IPS DF 4.7 (cell line): Measurements from ENCODE around the gene TBC1D2B.

Source experiments
- DNase-seq: peaks from one replicate; pipeline ENCODE4 v3.0.0-alpha.2; 2013; ENCODE audit warnings: low spot score; ENCODE audit errors: extremely low read depth

Gene TBC1D2B

DNA sequence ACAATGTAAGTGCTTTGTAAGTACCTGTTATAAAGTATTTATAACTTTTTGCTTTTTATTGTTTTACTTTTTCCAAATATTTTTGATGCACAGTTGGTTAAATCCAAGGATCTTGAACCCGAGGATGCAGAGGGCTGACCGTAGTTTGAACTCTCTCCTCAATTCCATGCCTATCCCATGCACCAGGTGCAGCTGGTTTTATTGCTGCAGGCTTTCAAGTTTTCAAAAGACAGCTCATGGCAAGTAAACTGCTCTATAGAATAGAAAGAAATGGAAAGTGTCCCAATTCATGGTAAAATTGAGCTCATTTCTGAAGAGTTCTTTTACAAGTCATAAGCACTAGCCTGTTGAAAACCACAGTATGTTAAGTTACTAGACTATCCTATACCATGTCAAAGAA lies 131.9 kb downstream of the TBC1D2B start:
- no peak for DNase-seq
